ENCODE data around the gene VCAN.

GRCh38 chr5:83503662-83504061 lies 32.1 kb downstream of the VCAN start:
- TF ChIP-seq CTCF (conservative IDR thresholded peaks at IDR 0.05; ENCODE audit: low read depth, low read length) (no peak), CHD1 (IDR thresholded peaks at IDR 0.05; ENCODE audit: low read depth, low read length) (no peak), POLR2A (IDR thresholded peaks at IDR 0.05; ENCODE audit: low read depth, low read length) (no peak), CEBPB (IDR thresholded peaks at IDR 0.05; ENCODE audit: low read depth, low read length) (peak; percentile 33; the same call in 1 of the 2 replicates), SMC3 (IDR thresholded peaks at IDR 0.05; ENCODE audit: low read depth, low read length) (no peak)

All from IMR-90 (cell line).